Measurements from ENCODE around the gene CDADC1. TPM values are rescaled to one million over a fixed set of nuclear protein-coding genes. Genes with fewer than 3 reads are reported as not detected.

Gene CDADC1
- total RNA-seq, 2 donors from 2014 or later = 3.9 to 5.6 TPM

DNA sequence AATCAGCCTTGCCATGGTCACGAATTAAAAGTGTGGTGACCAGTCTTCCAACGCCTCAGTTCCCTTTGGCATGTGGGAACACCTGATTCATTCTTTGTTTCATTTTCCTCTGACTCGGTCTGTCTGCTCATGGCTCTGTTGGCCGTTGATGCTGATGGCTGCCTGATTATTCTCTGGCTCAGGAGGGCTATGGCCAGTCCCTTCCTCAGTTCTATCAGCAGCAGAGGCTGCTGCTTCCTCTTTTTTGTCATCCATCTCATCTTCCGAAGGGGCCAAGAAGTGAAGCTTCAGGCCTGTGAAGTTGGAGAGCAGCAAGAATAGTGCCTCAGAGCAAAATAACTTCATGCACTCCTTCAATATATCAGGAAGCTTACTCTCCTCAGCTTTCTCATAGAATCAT lies 37.1 kb upstream of the CDADC1 start:
- Histone ChIP-seq H3K4me1 (peaks cover 6% of the 10 kb centered on the region), H3K27ac (no peak overlapping the region), H3K4me3 (no peak overlapping the region), H3K27me3 (no peaks in the 10 kb centered on the region), H3K9me3 (no peaks in the 10 kb centered on the region), H3K36me3 (replicated peaks in 1 of 2; ENCODE audit: insufficient read depth in 1 of 2, low read depth in 2 of 2) (peaks cover 0 to 12% of the 10 kb centered on the region in 2 donors)
- no peak for ATAC-seq
- intact Hi-C loops (cut with DNase I) = no loop called here
- TF ChIP-seq, protein P1, sequence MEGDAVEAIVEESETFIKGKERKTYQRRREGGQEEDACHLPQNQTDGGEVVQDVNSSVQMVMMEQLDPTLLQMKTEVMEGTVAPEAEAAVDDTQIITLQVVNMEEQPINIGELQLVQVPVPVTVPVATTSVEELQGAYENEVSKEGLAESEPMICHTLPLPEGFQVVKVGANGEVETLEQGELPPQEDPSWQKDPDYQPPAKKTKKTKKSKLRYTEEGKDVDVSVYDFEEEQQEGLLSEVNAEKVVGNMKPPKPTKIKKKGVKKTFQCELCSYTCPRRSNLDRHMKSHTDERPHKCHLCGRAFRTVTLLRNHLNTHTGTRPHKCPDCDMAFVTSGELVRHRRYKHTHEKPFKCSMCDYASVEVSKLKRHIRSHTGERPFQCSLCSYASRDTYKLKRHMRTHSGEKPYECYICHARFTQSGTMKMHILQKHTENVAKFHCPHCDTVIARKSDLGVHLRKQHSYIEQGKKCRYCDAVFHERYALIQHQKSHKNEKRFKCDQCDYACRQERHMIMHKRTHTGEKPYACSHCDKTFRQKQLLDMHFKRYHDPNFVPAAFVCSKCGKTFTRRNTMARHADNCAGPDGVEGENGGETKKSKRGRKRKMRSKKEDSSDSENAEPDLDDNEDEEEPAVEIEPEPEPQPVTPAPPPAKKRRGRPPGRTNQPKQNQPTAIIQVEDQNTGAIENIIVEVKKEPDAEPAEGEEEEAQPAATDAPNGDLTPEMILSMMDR (IDR thresholded peaks at IDR 0.05) = no peak
- no peak for TF ChIP-seq POLR2A (IDR thresholded peaks at IDR 0.05)
- no peak for DNase-seq
- WGBS, 2 donors = 86 to 94% methylated on average over 5 of the region's 5 CpGs

DNA sequence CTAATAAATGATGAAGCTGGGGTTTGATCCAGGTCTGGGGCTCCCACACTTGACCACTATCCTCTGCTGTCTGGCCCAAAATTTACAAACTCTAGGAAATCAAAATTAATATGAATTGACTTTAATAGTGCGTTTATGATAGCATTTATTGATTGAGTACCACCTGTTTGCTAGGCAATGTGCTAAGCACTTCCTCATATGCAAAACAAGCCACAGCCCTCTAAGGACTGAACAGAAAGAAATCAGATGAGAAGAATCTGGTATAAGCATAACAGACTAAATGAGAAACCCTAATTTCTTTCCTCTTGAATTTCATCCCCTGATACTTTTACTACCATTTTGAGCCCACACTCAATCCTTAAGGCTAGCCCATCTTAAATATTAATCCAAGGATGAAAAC lies 34.2 kb upstream of the CDADC1 start:
- Histone ChIP-seq H3K27me3 (no peaks in the 10 kb centered on the region), H3K9me3 (no peaks in the 10 kb centered on the region), H3K4me1 (peaks cover 6% of the 10 kb centered on the region), H3K36me3 (replicated peaks in 1 of 2; ENCODE audit: insufficient read depth in 1 of 2, low read depth in 2 of 2) (peaks cover 0 to under 1% of the 10 kb centered on the region in 2 donors), H3K27ac (no peak overlapping the region), H3K4me3 (no peak overlapping the region)
- WGBS, 2 donors = 17 to 32% methylated on average over 1 of the region's 1 CpG
- TF ChIP-seq POLR2A (IDR thresholded peaks at IDR 0.05) = no peak
- TF ChIP-seq, protein P1 (IDR thresholded peaks at IDR 0.05) = no peak
- intact Hi-C loops (cut with DNase I) = no loop called here
- no peak for DNase-seq
- ATAC-seq = no peak

DNA sequence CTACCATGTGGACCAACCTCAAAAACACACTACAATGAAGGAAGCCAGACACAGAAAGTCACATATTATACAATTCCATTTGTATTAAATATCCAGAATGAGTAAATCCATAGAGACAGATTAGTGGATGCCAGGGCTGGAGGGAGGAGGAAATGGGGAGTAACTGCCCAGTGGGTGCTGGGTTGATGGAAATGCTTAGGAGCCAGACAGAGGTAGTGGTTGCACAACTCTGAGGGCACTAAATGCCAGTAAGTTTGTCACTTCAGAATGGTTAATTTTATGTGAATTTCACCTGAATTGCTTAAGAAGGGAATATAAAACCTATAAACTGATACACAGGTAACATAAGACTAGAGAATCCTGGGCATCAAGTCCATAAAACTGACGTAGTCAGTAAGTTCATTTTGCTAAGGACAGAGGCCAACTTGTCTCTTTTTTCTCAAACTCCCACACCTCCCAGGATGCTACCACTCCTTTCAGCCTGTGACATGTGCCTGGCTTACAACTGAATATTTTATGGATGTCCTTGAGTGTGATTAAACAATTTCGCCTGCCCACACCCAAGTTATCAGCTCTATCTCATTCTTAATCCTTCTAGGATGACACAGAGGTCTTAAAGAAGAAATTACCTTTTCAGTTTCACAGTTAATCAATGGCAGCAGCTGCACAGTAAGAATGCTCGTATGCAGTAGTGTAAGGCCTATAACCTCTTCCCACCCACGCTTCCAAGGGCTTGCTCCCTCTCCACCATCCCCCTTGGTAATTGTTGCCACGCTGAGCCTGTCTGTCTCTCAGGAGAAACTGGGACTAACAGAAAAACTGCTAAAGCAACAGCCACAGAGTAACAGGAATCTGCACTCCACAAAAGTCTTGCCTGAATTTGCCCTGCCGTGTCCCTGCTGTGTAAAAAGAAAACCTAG lies 33.5 kb upstream of the CDADC1 start:
- ATAC-seq = no peak

DNA sequence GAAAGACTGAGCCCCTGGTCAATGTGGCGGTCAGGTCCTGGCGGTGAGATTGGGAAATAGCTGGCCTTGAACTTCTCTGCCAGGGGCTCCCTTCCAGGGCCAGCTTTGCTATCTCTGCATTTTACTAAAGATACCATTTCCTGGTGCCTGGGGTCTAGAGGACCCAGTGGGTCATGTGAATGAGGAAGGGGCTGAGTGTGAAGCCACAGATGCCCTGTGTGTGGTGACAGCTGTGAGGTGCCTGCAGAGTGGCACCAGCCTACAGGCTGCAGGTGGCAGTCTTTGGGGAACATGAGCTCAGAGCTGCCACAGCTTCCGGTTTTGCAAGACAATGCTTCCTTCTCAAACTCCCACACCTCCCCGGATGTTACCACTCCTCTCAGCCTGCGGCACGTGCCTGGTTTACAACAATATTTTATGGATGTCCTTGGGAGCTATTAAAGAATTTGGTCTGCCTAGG lies 32.8 kb upstream of the CDADC1 start:
- TF ChIP-seq, protein P1 (IDR thresholded peaks at IDR 0.05) = peak in 3 of 7 experiments; percentile 8 to 33 (median 21)
- TF ChIP-seq POLR2A (IDR thresholded peaks at IDR 0.05) = no peak
- Histone ChIP-seq H3K4me3 (no peak overlapping the region), H3K27me3 (peaks cover 0 to 13% of the 10 kb centered on the region in 2 donors), H3K9me3 (no peaks in the 10 kb centered on the region), H3K36me3 (replicated peaks in 1 of 2; ENCODE audit: insufficient read depth in 1 of 2, low read depth in 2 of 2) (no peaks in the 10 kb centered on the region), H3K27ac (no peak overlapping the region), H3K4me1 (peaks cover 11% of the 10 kb centered on the region)
- WGBS, 2 donors = 33 to 38% methylated on average over 6 of the region's 6 CpGs
- peak; percentile 29 to 55 (median 37) for DNase-seq
- peak; percentile 64 for ATAC-seq
- intact Hi-C loops (cut with DNase I) = no loop called here

More for the DNA sequence above, 33.5 kb upstream of the CDADC1 start:
- H3K4me3 ChIP-seq = no peak overlapping the region
- intact Hi-C loops (cut with DNase I) = no loop called here
- 42 to 59% methylated on average over 6 of the region's 6 CpGs for WGBS, 2 donors
- H3K27ac ChIP-seq = no peak overlapping the region
- peaks cover 0 to 6% of the 10 kb centered on the region in 2 donors for H3K27me3 ChIP-seq
- no peak for DNase-seq
- H3K36me3 ChIP-seq (replicated peaks in 1 of 2; ENCODE audit: insufficient read depth in 1 of 2, low read depth in 2 of 2) = no peaks in the 10 kb centered on the region
- TF ChIP-seq POLR2A (IDR thresholded peaks at IDR 0.05) = no peak
- TF ChIP-seq, protein P1 (IDR thresholded peaks at IDR 0.05) = no peak
- H3K4me1 ChIP-seq = peaks cover 6% of the 10 kb centered on the region
- no peaks in the 10 kb centered on the region for H3K9me3 ChIP-seq
